ENCODE results near the gene STARD13.

Gene STARD13

DNA sequence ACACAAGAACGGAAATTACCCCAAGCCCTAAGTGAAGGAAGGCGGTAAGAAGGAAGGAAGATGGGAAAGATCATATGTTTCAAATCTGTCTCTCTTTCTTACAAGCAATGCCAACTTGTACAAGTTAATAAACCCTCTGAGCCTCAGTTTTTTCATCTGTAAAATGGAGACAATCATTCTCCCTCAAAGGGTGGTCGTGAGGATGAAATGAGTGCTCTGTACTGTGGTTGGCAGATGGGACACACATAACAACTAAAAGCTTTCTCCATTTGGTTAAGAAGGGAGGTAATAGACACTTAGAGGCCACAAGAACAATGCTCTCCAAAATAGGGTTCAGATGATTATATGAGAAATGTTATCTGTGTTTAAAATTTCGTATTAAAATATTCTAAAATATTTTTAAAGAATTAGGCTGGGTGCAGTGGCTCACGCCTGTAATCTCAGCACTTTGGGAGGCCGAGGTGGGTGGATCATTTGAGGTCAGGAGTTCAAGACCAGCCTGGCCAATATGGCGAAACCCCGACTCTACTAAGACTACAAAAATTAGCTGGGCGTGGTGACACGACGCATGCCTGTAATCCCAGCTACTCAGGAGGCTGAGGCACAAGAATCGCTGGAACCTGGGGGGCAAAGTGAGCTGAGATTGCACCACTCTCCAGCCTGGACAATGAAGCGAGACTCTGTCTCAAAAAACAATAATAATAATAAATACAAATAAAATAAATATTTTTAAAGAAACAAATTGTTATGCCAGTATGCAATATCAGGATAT, 89.7 kb downstream of the STARD13 start:
- Histone ChIP-seq H3K9me3 (ENCODE audit: control insufficient read depth in 5 of 5, low read length in 5 of 5) (no peaks in the 10 kb centered on the region), H3K4me3 (ENCODE audit: low read depth in 1 of 5, low read length in 5 of 5) (no peak overlapping the region), H3K4me1 (ENCODE audit: control insufficient read depth in 5 of 5, insufficient read depth in 5 of 5, low read length in 5 of 5) (peaks cover 0 to 28% (median 13%) of the 10 kb centered on the region in 5 donors), H3K27ac (ENCODE audit: low read depth, low read length) (no peak overlapping the region), H3K27me3 (ENCODE audit: control insufficient read depth in 5 of 5, insufficient read depth in 4 of 5, low read length in 5 of 5) (no peaks in the 10 kb centered on the region), H3K9ac (ENCODE audit: low read length in 5 of 5) (no peak overlapping the region), H3K36me3 (ENCODE audit: control insufficient read depth in 5 of 5, insufficient read depth in 5 of 5, low read length in 5 of 5) (no peaks in the 10 kb centered on the region)

DNA sequence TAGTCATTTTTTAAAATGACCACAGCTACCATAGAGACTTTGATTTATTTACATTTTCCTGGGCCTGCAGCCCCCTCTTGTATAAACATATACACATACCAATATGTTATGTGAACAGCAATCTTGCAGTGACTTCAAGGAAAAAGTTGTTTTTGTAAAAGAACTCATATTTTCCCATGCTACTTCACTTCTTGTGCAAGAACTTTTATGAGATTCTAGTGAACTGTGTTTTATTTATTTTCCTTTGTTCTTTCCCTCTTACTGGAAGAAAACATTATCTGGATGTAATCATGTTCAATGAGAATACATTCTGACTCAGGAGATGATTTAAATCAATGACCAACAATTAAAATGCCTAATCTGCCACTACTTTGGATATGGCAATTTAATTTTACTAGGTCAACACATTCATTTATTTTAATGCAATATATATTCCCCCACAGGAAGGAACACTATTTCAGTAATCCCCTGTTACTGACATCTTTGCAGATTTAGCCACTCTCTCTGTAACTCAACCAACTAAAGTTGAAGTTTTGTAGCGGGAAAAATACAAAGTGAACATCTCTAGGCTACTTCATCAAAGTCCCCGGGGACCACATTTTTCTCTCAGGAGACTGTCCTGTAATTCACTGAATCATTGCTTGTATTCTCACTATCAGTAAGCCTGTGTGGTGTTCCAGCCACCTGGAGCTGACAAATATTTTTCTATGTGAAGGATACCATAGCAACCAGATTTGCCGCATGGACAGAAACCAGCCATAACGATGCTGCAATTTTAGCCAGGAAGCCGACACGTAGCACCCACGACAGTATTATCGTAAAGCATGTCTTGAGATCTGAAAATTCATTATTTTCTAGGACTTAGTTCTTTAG, 90.5 kb downstream of the STARD13 start:
- no peaks in the 10 kb centered on the region for H3K9me3 ChIP-seq (ENCODE audit: control insufficient read depth in 5 of 5, low read length in 5 of 5)
- no peaks in the 10 kb centered on the region for H3K27me3 ChIP-seq (ENCODE audit: control insufficient read depth in 5 of 5, insufficient read depth in 4 of 5, low read length in 5 of 5)
- H3K27ac ChIP-seq (ENCODE audit: low read depth, low read length): peak overlapping the region; percentile 17
- H3K4me1 ChIP-seq (ENCODE audit: control insufficient read depth in 5 of 5, insufficient read depth in 5 of 5, low read length in 5 of 5): peaks cover 0 to 27% (median 13%) of the 10 kb centered on the region in 5 donors
- no peak overlapping the region for H3K9ac ChIP-seq (ENCODE audit: low read length in 5 of 5)
- H3K36me3 ChIP-seq (ENCODE audit: control insufficient read depth in 5 of 5, insufficient read depth in 5 of 5, low read length in 5 of 5): no peaks in the 10 kb centered on the region
- H3K4me3 ChIP-seq (ENCODE audit: low read depth in 1 of 5, low read length in 5 of 5): no peak overlapping the region

DNA sequence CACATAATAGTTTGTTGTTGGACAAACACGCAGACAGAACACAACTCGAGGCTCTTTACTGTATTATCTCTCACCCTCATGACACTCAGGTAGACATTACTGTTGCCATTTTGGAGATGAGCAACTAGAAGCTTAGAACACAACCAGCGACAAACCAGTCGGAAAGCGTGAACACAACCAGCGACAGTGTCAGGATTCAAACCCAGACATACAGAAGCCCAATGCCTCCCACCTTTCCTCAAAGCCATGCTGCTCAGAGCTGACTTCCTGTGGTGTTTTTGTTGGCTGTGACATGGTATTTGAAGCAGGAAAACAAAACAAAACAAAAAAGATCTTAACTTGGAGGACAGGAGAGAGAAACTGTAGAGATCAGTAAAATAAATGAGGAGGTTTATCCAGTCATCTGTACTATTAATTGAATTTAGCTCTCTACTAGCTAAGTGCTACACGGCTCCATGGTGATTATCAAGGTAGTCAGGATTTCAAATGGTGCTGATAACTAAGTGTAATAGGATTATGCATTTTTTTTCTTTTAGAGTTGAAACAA, 92.1 kb downstream of the STARD13 start:
- no peak overlapping the region for H3K4me3 ChIP-seq (ENCODE audit: low read depth in 1 of 5, low read length in 5 of 5)
- no peaks in the 10 kb centered on the region for H3K27me3 ChIP-seq (ENCODE audit: control insufficient read depth in 5 of 5, insufficient read depth in 4 of 5, low read length in 5 of 5)
- H3K27ac ChIP-seq (ENCODE audit: low read depth, low read length): no peak overlapping the region
- no peaks in the 10 kb centered on the region for H3K9me3 ChIP-seq (ENCODE audit: control insufficient read depth in 5 of 5, low read length in 5 of 5)
- H3K9ac ChIP-seq (ENCODE audit: low read length in 5 of 5): peak overlapping the region in 2 of 5 donors; percentile 10 to 30
- peaks cover 0 to 30% (median 17%) of the 10 kb centered on the region in 5 donors for H3K4me1 ChIP-seq (ENCODE audit: control insufficient read depth in 5 of 5, insufficient read depth in 5 of 5, low read length in 5 of 5)
- H3K36me3 ChIP-seq (ENCODE audit: control insufficient read depth in 5 of 5, insufficient read depth in 5 of 5, low read length in 5 of 5): no peaks in the 10 kb centered on the region

GRCh38 chr13:33191425-33192210, 93.9 kb downstream of the STARD13 start:
- no peaks in the 10 kb centered on the region for H3K9me3 ChIP-seq (ENCODE audit: control insufficient read depth in 5 of 5, low read length in 5 of 5)
- H3K4me3 ChIP-seq (ENCODE audit: low read depth in 1 of 5, low read length in 5 of 5): no peak overlapping the region
- peaks cover 0 to 3% (median 0%) of the 10 kb centered on the region in 5 donors for H3K36me3 ChIP-seq (ENCODE audit: control insufficient read depth in 5 of 5, insufficient read depth in 5 of 5, low read length in 5 of 5)
- no peaks in the 10 kb centered on the region for H3K27me3 ChIP-seq (ENCODE audit: control insufficient read depth in 5 of 5, insufficient read depth in 4 of 5, low read length in 5 of 5)
- H3K4me1 ChIP-seq (ENCODE audit: control insufficient read depth in 5 of 5, insufficient read depth in 5 of 5, low read length in 5 of 5): peaks cover 0 to 37% (median 24%) of the 10 kb centered on the region in 5 donors
- no peak overlapping the region for H3K27ac ChIP-seq (ENCODE audit: low read depth, low read length)
- no peak overlapping the region for H3K9ac ChIP-seq (ENCODE audit: low read length in 5 of 5)

DNA sequence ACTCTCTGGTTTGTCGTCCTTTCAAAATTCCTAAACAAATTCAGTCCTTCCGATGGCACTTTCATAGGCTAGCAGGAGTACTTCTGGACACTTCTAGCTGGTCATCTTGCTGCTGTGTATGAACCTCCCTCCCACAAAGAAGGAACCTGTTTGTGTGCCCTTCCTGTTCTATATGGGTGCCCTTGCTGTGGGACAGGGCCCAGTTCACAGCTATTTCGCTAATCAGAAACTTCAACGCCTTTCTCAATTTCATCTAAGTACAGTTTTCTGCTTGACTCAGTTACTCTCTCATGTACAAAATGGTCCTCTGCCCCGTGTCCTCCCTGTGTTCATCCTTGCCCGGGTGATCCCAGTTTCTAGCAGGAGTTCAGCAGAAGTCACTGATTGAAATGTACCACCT, 96.1 kb downstream of the STARD13 start:
- Histone ChIP-seq H3K27ac (ENCODE audit: low read depth, low read length) (peak overlapping the region; percentile 73), H3K27me3 (ENCODE audit: control insufficient read depth in 5 of 5, insufficient read depth in 4 of 5, low read length in 5 of 5) (no peaks in the 10 kb centered on the region), H3K4me3 (ENCODE audit: low read depth in 1 of 5, low read length in 5 of 5) (no peak overlapping the region), H3K36me3 (ENCODE audit: control insufficient read depth in 5 of 5, insufficient read depth in 5 of 5, low read length in 5 of 5) (peaks cover 0 to 3% (median 0%) of the 10 kb centered on the region in 5 donors), H3K9ac (ENCODE audit: low read length in 5 of 5) (no peak overlapping the region), H3K4me1 (ENCODE audit: control insufficient read depth in 5 of 5, insufficient read depth in 5 of 5, low read length in 5 of 5) (peaks cover 0 to 35% (median 15%) of the 10 kb centered on the region in 5 donors), H3K9me3 (ENCODE audit: control insufficient read depth in 5 of 5, low read length in 5 of 5) (no peaks in the 10 kb centered on the region)

DNA sequence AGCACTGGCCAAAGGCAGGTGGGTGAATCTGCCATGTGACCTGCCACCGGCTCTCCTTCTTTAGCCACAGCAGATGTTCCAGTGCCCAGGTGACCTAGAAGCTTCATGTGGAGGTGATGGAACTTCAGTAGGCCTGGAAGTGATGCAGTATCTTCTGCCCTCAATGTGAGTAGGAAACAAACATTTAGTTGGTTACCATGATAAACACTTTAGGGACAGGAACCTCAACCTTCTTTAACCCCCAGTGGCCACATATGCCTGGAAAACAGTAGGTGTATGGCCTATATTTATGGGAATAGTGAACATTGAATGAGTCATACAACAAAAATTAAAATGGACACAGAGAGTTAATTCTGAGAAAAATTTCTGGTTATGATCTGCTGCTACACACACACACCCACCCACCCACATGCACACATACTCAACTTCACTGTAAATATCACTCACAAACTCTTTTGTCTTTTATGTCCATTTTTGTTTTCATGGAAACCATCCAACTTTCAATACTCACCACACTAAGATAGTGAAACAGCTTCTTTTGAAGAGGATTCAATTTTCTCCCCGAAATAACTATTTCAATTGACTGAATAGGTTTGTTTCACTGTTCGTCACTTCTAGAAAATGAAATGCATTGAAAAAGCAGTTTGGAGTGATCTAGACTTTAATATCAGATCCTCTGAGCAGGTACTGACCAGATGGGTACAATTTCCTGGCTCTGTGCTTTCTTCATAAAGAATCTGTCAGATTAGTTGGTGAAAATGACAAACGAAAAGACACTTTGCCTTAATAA, 97.3 kb downstream of the STARD13 start:
- Histone ChIP-seq H3K9ac (ENCODE audit: low read length in 5 of 5) (no peak overlapping the region), H3K27me3 (ENCODE audit: control insufficient read depth in 5 of 5, insufficient read depth in 4 of 5, low read length in 5 of 5) (no peaks in the 10 kb centered on the region), H3K9me3 (ENCODE audit: control insufficient read depth in 5 of 5, low read length in 5 of 5) (no peaks in the 10 kb centered on the region), H3K4me1 (ENCODE audit: control insufficient read depth in 5 of 5, insufficient read depth in 5 of 5, low read length in 5 of 5) (peaks cover 0 to 29% (median 15%) of the 10 kb centered on the region in 5 donors), H3K27ac (ENCODE audit: low read depth, low read length) (peak overlapping the region; percentile 73), H3K36me3 (ENCODE audit: control insufficient read depth in 5 of 5, insufficient read depth in 5 of 5, low read length in 5 of 5) (peaks cover 0 to 3% (median 0%) of the 10 kb centered on the region in 5 donors), H3K4me3 (ENCODE audit: low read depth in 1 of 5, low read length in 5 of 5) (no peak overlapping the region)

DNA sequence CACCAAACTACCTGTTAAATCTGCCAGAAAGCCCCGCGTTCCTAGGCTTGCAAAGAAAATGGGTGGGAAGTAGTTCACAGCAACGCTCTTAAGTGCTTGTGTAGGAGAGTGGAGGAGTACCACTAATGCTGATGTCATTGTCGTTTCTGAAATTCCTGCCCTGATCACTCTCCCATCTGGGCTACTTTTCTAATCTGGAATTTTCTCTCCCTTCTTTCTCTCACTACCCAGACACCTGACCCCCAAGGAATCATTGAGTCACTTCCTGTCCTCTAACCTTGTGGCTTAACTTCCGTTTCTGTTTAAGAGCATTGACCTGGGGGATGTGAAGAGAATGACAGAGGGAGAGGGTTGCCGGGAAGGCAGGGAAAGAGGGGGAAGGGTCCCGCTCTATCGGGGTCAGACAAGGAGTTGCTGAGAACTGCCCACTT, 98.7 kb downstream of the STARD13 start:
- Histone ChIP-seq H3K27me3 (ENCODE audit: control insufficient read depth in 5 of 5, insufficient read depth in 4 of 5, low read length in 5 of 5) (no peaks in the 10 kb centered on the region), H3K36me3 (ENCODE audit: control insufficient read depth in 5 of 5, insufficient read depth in 5 of 5, low read length in 5 of 5) (peaks cover 0 to 3% (median 0%) of the 10 kb centered on the region in 5 donors), H3K4me3 (ENCODE audit: low read depth in 1 of 5, low read length in 5 of 5) (no peak overlapping the region), H3K9ac (ENCODE audit: low read length in 5 of 5) (no peak overlapping the region), H3K4me1 (ENCODE audit: control insufficient read depth in 5 of 5, insufficient read depth in 5 of 5, low read length in 5 of 5) (peaks cover 0 to 26% (median 15%) of the 10 kb centered on the region in 5 donors), H3K9me3 (ENCODE audit: control insufficient read depth in 5 of 5, low read length in 5 of 5) (no peaks in the 10 kb centered on the region), H3K27ac (ENCODE audit: low read depth, low read length) (no peak overlapping the region)

GRCh38 chr13:33185853-33186252, 99.7 kb downstream of the STARD13 start:
- no peaks in the 10 kb centered on the region for H3K9me3 ChIP-seq (ENCODE audit: control insufficient read depth in 5 of 5, low read length in 5 of 5)
- H3K27me3 ChIP-seq (ENCODE audit: control insufficient read depth in 5 of 5, insufficient read depth in 4 of 5, low read length in 5 of 5): no peaks in the 10 kb centered on the region
- peaks cover 0 to 3% (median 0%) of the 10 kb centered on the region in 5 donors for H3K36me3 ChIP-seq (ENCODE audit: control insufficient read depth in 5 of 5, insufficient read depth in 5 of 5, low read length in 5 of 5)
- H3K9ac ChIP-seq (ENCODE audit: low read length in 5 of 5): no peak overlapping the region
- H3K27ac ChIP-seq (ENCODE audit: low read depth, low read length): peak overlapping the region; percentile 11
- H3K4me1 ChIP-seq (ENCODE audit: control insufficient read depth in 5 of 5, insufficient read depth in 5 of 5, low read length in 5 of 5): peaks cover 0 to 28% (median 13%) of the 10 kb centered on the region in 5 donors
- H3K4me3 ChIP-seq (ENCODE audit: low read depth in 1 of 5, low read length in 5 of 5): no peak overlapping the region

DNA sequence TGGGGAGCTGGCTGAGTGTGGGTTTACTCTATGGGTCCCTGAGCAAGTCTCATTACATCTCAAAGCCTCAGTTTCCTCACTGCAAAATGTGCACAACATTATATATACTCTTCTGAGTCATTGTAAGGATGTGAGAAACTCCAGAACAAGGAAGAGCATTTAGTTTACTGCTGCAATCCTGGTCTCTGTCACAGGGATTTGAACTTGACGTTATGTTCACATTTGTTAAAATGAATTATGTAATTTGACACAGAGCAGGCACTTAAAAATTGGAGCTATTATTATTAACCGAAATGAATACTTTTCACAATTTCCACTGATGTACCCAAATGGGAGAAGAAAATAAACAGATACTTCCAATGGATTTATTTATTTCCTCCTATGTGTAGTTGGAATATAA, 101.0 kb downstream of the STARD13 start:
- Histone ChIP-seq H3K27ac (ENCODE audit: low read depth, low read length) (no peak overlapping the region), H3K4me3 (ENCODE audit: low read depth in 1 of 5, low read length in 5 of 5) (no peak overlapping the region), H3K4me1 (ENCODE audit: control insufficient read depth in 5 of 5, insufficient read depth in 5 of 5, low read length in 5 of 5) (peaks cover 0 to 29% (median 13%) of the 10 kb centered on the region in 5 donors), H3K9ac (ENCODE audit: low read length in 5 of 5) (no peak overlapping the region), H3K27me3 (ENCODE audit: control insufficient read depth in 5 of 5, insufficient read depth in 4 of 5, low read length in 5 of 5) (no peaks in the 10 kb centered on the region), H3K36me3 (ENCODE audit: control insufficient read depth in 5 of 5, insufficient read depth in 5 of 5, low read length in 5 of 5) (peaks cover 0 to 7% (median under 1%) of the 10 kb centered on the region in 5 donors), H3K9me3 (ENCODE audit: control insufficient read depth in 5 of 5, low read length in 5 of 5) (no peaks in the 10 kb centered on the region)

Measured in subcutaneous abdominal adipose tissue (tissue), 5 donors.